Spleen (tissue), 11 donors: ENCODE measurements around the gene MORN4. TPM values are rescaled to one million over a fixed set of nuclear protein-coding genes. Genes with fewer than 3 reads are reported as not detected.

Source experiments
- DNase-seq: peaks from one replicate; pipeline ENCODE4 v3.0.0-alpha.2; 2020
- H3K27ac ChIP-seq, 8 donors: fragments of 200-600 bp; sonication (generic) in 7 of 8; 1 replicate in 4 of 8; 2 replicates in 4 of 8; pipeline versions ENCODE4 v1.5.0 to v1.8.0; 2016 to 2021; ENCODE audit warnings: inconsistent platforms in 4 of 8, mild to moderate bottlenecking in 4 of 8, moderate library complexity in 1 of 8
- H3K27me3 ChIP-seq, 7 donors: fragments of 200-600 bp; sonication (generic) in 6 of 7; replicated peaks in 1 of 7; 1 replicate in 4 of 7; 2 replicates in 3 of 7; pipeline versions ENCODE4 v1.5.0 to v1.8.0; 2016 to 2021; ENCODE audit warnings: inconsistent platforms in 3 of 7, mild to moderate bottlenecking in 1 of 7
- H3K36me3 ChIP-seq, 6 donors: fragments of 200-600 bp; sonication (generic) in 5 of 6; 1 replicate in 4 of 6; 2 replicates in 2 of 6; pipeline versions ENCODE4 v1.5.0 to v1.8.0; 2016 to 2021; ENCODE audit warnings: inconsistent platforms in 2 of 6
- H3K4me1 ChIP-seq, 6 donors: fragments of 200-600 bp; sonication (generic) in 5 of 6; 1 replicate in 3 of 6; 2 replicates in 3 of 6; pipeline versions ENCODE4 v1.5.0 to v1.8.0; 2016 to 2021; ENCODE audit warnings: inconsistent platforms in 3 of 6
- H3K4me3 ChIP-seq, 8 donors: fragments of 200-600 bp; sonication (generic) in 7 of 8; 1 replicate in 4 of 8; 2 replicates in 4 of 8; pipeline versions ENCODE4 v1.5.0 to v1.8.0; 2016 to 2021; ENCODE audit warnings: inconsistent platforms in 4 of 8, mild to moderate bottlenecking in 4 of 8, moderate library complexity in 2 of 8
- H3K9me3 ChIP-seq, 8 donors: fragments of 200-600 bp; sonication (generic) in 7 of 8; 1 replicate in 4 of 8; 2 replicates in 4 of 8; pipeline versions ENCODE4 v1.5.0 to v1.8.0; 2016 to 2021; ENCODE audit warnings: inconsistent platforms in 4 of 8
- POLR2A ChIP-seq, 3 donors: fragments of 450-650 bp; IDR thresholded peaks; one replicate each; pipeline ENCODE4 v1.5.1; 2017; ENCODE audit warnings: antibody characterized with exemption in 3 of 3, mild to moderate bottlenecking in 1 of 3
- POLR2AphosphoS5 ChIP-seq, 3 donors: sonication (generic); formaldehyde crosslinking; IDR thresholded peaks; one replicate each; pipeline ENCODE4 v1.5.1; 2017; ENCODE audit warnings: antibody characterized with exemption in 3 of 3
- WGBS, 5 donors: extraction: QIAGEN DNeasy Blood & Tissue Kit in 3 of 5; methylation state at CpG; one replicate each; pipeline versions ENCODE4 v1.1.5 to v1.1.7; 2013 to 2018; 5-methylcytosine and 5-hydroxymethylcytosine counted together
- intact Hi-C: fragments of 100-400 bp; cut with DNase I; formaldehyde crosslinking; loops from one replicate; pipeline ENCODE4 v1.15.0; 2023; ENCODE audit warnings: low total_unique reads
- polyA plus RNA-seq, 3 donors: library from polyadenylated mRNA; stranded (reverse); fragments of 200-250 nt; gene quantifications; one replicate each; pipeline ENCODE4 v1.2.1, GENCODE V29; 2013
- total RNA-seq, 7 donors: library from RNA; depleted of rRNA in 3 of 7; stranded (reverse); fragments of >200 nt in 3 of 7; fragmentation: NEBNext Ultra II Directional in 4 of 7; extraction: Animal tissue kit (Norgen Biotek cat#: 25700) in 4 of 7; gene quantifications; one replicate each; pipeline versions ENCODE4 v1.1.0 to v1.2.1, GENCODE V29; 2016 to 2021
- TF ChIP-seq, protein P1 (sequence below), 11 experiments: fragments of 200-600 bp in 7 of 11; fragments of 450-650 bp in 4 of 11; sonication (generic) in 4 of 11; IDR thresholded peaks in 8 of 11; conservative IDR thresholded peaks in 3 of 11; 1 replicate in 7 of 11; 2 replicates in 4 of 11; pipeline versions ENCODE4 v1.4.0 to v1.8.0; 2016 to 2021; ENCODE audit warnings: antibody characterized with exemption in 11 of 11, inconsistent platforms in 4 of 11, mild to moderate bottlenecking in 1 of 11
- donor health status: healthy with polysubstance abuse.
- donor health status: DM: no; HTN: no; CAD: no; lungs with moderate emphysema.
- donor health status: DM: no; HTN: no; CAD: no.
- donor health status: Bipolar disorder and iron deficiency.
- donor health status: healthy.
- donor health status: DM: no; HTN: no; CAD: no.
- donor health status: DM: yes; HTN: yes; CAD: no.

Gene MORN4
- total and polyA plus RNA-seq, 10 donors = 1.6 to 5.0 (median 2.7) TPM

DNA sequence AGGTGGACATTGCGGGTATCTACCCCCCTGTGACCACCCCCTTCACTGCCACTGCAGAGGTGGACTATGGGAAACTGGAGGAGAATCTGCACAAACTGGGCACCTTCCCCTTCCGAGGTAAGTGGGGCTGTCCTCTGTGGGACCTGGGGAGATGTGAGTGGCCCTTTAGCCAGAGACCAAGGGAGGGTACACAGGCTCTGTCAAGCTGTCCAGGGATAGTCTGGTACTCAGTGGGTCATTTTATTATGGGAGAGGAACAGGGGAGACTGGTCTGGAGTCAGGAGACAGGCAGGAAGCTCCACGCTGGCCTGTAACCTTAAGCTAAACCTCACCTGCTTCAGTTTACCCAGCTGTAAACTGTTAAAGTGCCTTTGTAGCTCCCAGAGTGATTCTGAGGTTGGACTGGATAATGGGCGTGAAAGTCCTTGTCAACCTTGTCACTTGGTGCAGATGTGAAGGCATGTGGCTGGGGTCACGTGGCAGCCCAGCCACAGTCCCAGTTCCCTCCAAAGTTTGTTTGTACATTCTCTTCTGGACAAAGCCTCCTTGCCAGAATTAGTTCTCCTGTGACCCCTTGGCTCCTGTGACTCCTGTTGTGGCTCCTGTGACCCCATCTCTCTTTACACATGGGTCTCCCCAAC, 48.4 kb downstream of the MORN4 start:
- H3K27me3 ChIP-seq = no peaks in the 10 kb centered on the region
- TF ChIP-seq, protein P1, sequence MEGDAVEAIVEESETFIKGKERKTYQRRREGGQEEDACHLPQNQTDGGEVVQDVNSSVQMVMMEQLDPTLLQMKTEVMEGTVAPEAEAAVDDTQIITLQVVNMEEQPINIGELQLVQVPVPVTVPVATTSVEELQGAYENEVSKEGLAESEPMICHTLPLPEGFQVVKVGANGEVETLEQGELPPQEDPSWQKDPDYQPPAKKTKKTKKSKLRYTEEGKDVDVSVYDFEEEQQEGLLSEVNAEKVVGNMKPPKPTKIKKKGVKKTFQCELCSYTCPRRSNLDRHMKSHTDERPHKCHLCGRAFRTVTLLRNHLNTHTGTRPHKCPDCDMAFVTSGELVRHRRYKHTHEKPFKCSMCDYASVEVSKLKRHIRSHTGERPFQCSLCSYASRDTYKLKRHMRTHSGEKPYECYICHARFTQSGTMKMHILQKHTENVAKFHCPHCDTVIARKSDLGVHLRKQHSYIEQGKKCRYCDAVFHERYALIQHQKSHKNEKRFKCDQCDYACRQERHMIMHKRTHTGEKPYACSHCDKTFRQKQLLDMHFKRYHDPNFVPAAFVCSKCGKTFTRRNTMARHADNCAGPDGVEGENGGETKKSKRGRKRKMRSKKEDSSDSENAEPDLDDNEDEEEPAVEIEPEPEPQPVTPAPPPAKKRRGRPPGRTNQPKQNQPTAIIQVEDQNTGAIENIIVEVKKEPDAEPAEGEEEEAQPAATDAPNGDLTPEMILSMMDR (IDR thresholded peaks at IDR 0.05 in 8 of 11, conservative IDR thresholded peaks at IDR 0.05 in 3 of 11) = no peak
- TF ChIP-seq POLR2A (IDR thresholded peaks at IDR 0.05) = no peak
- WGBS, 5 donors = 66 to 93% (median 90%) methylated on average over 4 to 5 of the region's 5 CpGs
- intact Hi-C loops = no loop called here
- no peak overlapping the region for H3K27ac ChIP-seq
- peak; percentile 33 for DNase-seq
- H3K4me1 ChIP-seq = no peaks in the 10 kb centered on the region
- no peak overlapping the region for H3K4me3 ChIP-seq
- H3K36me3 ChIP-seq = no peaks in the 10 kb centered on the region
- no peaks in the 10 kb centered on the region for H3K9me3 ChIP-seq

DNA sequence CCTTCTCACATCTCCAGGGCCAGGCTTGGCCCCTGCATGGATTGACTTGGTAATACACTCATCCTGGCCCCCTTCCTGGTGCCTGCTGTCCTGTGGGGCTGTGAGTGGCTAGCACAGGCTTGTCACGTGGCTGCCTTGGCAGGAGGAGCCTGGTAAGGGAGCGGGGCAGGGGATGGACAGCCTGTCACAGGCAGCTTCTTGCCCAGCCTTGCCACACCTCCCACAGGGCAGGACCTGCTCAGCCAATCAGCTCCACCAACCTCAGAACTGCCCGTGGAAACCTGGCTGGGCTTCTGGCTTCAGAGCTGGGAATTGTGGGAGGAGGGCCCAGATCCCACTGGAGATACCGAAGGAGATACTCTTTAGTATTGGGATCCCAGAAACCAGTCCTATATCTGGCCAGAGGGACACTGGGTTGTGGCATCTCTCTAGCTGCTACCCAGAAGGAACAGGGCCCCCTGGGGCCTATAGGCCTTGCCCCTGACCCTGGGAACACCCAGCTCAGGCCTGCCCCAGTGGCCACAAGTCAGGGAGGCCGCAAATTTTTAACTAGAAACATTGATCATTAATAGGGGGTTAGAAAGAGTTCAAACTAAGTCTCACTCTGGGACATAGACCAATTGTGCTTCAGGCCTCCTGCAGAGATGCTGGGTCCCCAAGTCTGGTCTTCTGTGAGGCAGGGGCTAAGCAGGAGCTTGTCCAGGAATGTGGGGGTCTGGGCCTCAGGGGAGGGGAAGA, 49.1 kb downstream of the MORN4 start, which contains the start of gene HOGA1:
Gene HOGA1 (plus strand): TSS at position 330 of the 738 bp plus-strand sequence. CDS start 315 bp downstream, at position 645.
- no peak within 1 kb of the TSS for H3K4me3 ChIP-seq
- WGBS, 5 donors = 52 to 88% (median 69%) methylated on average over 3 to 5 of the region's 5 CpGs
- H3K27me3 ChIP-seq = no peaks in the 10 kb centered on the region
- TF ChIP-seq POLR2A (IDR thresholded peaks at IDR 0.05) (no peak), POLR2AphosphoS5 (IDR thresholded peaks at IDR 0.05) (no peak)
- TF ChIP-seq, protein P1 (IDR thresholded peaks at IDR 0.05 in 8 of 11, conservative IDR thresholded peaks at IDR 0.05 in 3 of 11) = no peak
- no peaks in the 10 kb centered on the region for H3K4me1 ChIP-seq
- DNase-seq = peak; percentile 63
- H3K27ac ChIP-seq = no peak within 1 kb of the TSS
- no peaks in the 10 kb centered on the region for H3K9me3 ChIP-seq
- H3K36me3 ChIP-seq = no peaks in the 10 kb centered on the region
- intact Hi-C loops = no loop called here

DNA sequence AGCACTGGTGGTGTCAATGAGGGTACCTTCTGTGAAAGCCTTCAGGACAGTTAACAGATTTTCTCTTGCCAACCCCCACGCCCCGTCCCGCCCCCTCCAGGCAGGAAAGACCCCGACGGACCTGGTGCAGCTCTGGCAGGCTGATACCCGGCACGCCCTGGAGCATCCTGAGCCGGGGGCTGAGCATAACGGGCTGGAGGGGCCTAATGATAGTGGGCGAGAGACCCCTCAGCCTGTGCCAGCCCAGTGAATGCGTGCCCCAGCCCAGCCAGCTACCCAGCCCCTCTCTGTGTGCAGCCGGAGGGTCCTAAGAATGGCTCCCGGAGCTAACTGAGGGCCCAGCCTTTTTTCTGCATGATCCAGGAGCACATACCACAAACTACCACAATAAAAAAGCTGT, 49.8 kb downstream of the MORN4 start:
- Histone ChIP-seq H3K4me3 (no peak overlapping the region), H3K4me1 (no peaks in the 10 kb centered on the region), H3K36me3 (no peaks in the 10 kb centered on the region), H3K9me3 (no peaks in the 10 kb centered on the region), H3K27me3 (peaks cover 0 to 5% (median 0%) of the 10 kb centered on the region in 7 donors), H3K27ac (no peak overlapping the region)
- intact Hi-C loops = no loop called here
- TF ChIP-seq POLR2A (IDR thresholded peaks at IDR 0.05) (no peak), POLR2AphosphoS5 (IDR thresholded peaks at IDR 0.05) (no peak)
- TF ChIP-seq, protein P1 (IDR thresholded peaks at IDR 0.05 in 8 of 11, conservative IDR thresholded peaks at IDR 0.05 in 3 of 11) = no peak
- DNase-seq = peak; percentile 34
- WGBS, 5 donors = 85 to 97% (median 91%) methylated on average over 7 to 13 of the region's 13 CpGs

DNA sequence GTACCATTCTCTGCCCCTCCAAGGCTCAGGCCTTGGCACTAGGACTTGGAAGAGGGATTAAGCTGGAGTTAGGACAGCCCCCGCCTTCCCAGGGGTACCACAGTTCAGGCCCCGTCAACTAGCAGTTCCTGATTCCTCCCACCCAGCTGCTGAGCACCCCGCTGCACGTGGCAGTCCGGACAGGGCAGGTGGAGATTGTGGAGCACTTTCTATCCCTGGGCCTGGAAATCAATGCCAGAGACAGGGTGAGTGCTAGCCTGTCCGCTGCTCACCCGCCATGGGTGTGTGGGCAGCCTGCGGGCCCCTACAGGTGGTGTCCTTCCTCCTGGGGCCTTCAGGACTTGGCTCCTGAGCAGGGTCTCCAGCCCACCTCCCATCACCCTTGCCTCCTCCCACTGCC, 51.1 kb downstream of the MORN4 start:
- H3K9me3 ChIP-seq = no peaks in the 10 kb centered on the region
- intact Hi-C loops = no loop called here
- no peaks in the 10 kb centered on the region for H3K4me1 ChIP-seq
- no peaks in the 10 kb centered on the region for H3K36me3 ChIP-seq
- WGBS, 5 donors = 87 to 95% (median 94%) methylated on average over 8 of the region's 8 CpGs
- TF ChIP-seq POLR2AphosphoS5 (IDR thresholded peaks at IDR 0.05) (no peak), POLR2A (IDR thresholded peaks at IDR 0.05) (no peak)
- TF ChIP-seq, protein P1 (IDR thresholded peaks at IDR 0.05 in 8 of 11, conservative IDR thresholded peaks at IDR 0.05 in 3 of 11) = no peak
- no peak overlapping the region for H3K4me3 ChIP-seq
- peaks cover 0 to 17% (median 0%) of the 10 kb centered on the region in 7 donors for H3K27me3 ChIP-seq
- no peak overlapping the region for H3K27ac ChIP-seq
- DNase-seq = peak; percentile 62
